Gastroesophageal sphincter (tissue), 4 donors: ENCODE data around the gene KIF26B. TPM values are rescaled to one million over a fixed set of nuclear protein-coding genes. Genes with fewer than 3 reads are reported as not detected.

ENCODE experiments used
- ATAC-seq: fragments of 150-250 bp; one replicate; pipeline ENCODE4 v1.9.1; 2016; ENCODE audit warnings: mild to moderate bottlenecking, moderate library complexity
- H3K27ac ChIP-seq, 4 donors: fragments of 200-600 bp; sonication (generic) in 3 of 4; 1 replicate in 3 of 4; 2 replicates in 1 of 4; pipeline ENCODE4 v1.5.1; 2016 to 2019
- H3K27me3 ChIP-seq: fragments of 200-600 bp; sonication (generic); one replicate; pipeline ENCODE4 v1.5.1; 2019
- H3K36me3 ChIP-seq, 2 donors: fragments of 200-600 bp; sonication (generic); one replicate each; pipeline ENCODE4 v1.5.1; 2019; ENCODE audit warnings: control low read depth in 1 of 2
- H3K4me1 ChIP-seq, 3 donors: fragments of 200-600 bp; sonication (generic); 1 replicate in 2 of 3; 2 replicates in 1 of 3; pipeline ENCODE4 v1.5.1; 2016 to 2019; ENCODE audit warnings: control low read depth in 2 of 3
- H3K4me3 ChIP-seq, 2 donors: fragments of 200-600 bp; sonication (generic); one replicate each; pipeline ENCODE4 v1.5.1; 2019; ENCODE audit warnings: mild to moderate bottlenecking in 1 of 2, moderate library complexity in 1 of 2
- H3K9me3 ChIP-seq, 3 donors: fragments of 200-600 bp; sonication (generic); one replicate each; pipeline ENCODE4 v1.5.1; 2017 to 2019; ENCODE audit warnings: control low read depth in 2 of 3
- CTCF ChIP-seq, 4 experiments: fragments of 200-600 bp in 2 of 4; fragments of 450-650 bp in 2 of 4; sonication (generic) in 1 of 4; IDR thresholded peaks; one replicate each; pipeline ENCODE4 v1.5.1; 2017 to 2019; ENCODE audit warnings: antibody characterized with exemption in 4 of 4, mild to moderate bottlenecking in 2 of 4, moderate library complexity in 2 of 4
- EP300 ChIP-seq: sonication (generic); formaldehyde crosslinking; IDR thresholded peaks from one replicate; pipeline ENCODE4 v1.6.1; 2017; ENCODE audit warnings: antibody characterized with exemption, mild to moderate bottlenecking
- POLR2A ChIP-seq, 2 donors: fragments of 450-650 bp; IDR thresholded peaks; one replicate each; pipeline ENCODE4 v1.6.1; 2017; ENCODE audit warnings: antibody characterized with exemption in 2 of 2, mild to moderate bottlenecking in 2 of 2, moderate library complexity in 1 of 2
- POLR2AphosphoS5 ChIP-seq: sonication (generic); formaldehyde crosslinking; IDR thresholded peaks from one replicate; pipeline ENCODE4 v1.6.1; 2017; ENCODE audit warnings: antibody characterized with exemption
- WGBS, 2 donors: methylation state at CpG; one replicate each; pipeline ENCODE4 v1.1.5; 2018; ENCODE audit warnings: low coverage in 1 of 2; 5-methylcytosine and 5-hydroxymethylcytosine counted together
- total RNA-seq, 4 donors: library from RNA; depleted of rRNA; stranded (reverse); fragments of >200 nt; gene quantifications; one replicate each; pipeline ENCODE4 v1.1.0, GENCODE V29; 2016

The KIF26B gene
- total RNA-seq, 4 donors from 2014 or later: 0.62 to 1.9 (median 0.97) TPM

DNA sequence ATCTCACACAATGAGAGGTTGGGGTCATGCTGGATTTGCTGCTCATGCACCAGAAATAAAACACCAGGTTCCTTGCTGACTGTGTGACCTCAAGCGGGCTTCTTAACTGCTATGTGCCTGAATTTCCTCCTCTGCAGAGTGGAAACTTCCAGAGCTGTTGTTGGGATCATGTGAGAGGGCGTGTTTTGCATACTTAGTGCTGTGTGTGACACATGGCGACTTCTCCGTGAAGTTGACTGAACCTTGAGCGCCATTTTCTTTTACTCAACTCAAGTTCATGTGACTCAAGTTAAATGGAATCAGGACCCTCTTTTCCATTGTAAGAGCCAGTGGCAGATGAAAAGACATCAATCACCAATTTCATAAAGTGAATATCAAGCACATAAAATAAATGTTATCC lies 224.0 kb downstream of the KIF26B start:
- Histone ChIP-seq H3K4me1 (no peaks in the 10 kb centered on the region), H3K27ac (no peak overlapping the region), H3K27me3 (no peaks in the 10 kb centered on the region), H3K36me3 (no peaks in the 10 kb centered on the region), H3K9me3 (no peaks in the 10 kb centered on the region), H3K4me3 (no peak overlapping the region)
- ATAC-seq: no peak
- no peak for TF ChIP-seq CTCF (IDR thresholded peaks at IDR 0.05)
- TF ChIP-seq POLR2AphosphoS5: no peak
- no peak for TF ChIP-seq POLR2A (IDR thresholded peaks at IDR 0.05)
- no peak for TF ChIP-seq EP300
- 86 to 100% methylated on average over 2 to 3 of the region's 5 CpGs for WGBS, 2 donors

DNA sequence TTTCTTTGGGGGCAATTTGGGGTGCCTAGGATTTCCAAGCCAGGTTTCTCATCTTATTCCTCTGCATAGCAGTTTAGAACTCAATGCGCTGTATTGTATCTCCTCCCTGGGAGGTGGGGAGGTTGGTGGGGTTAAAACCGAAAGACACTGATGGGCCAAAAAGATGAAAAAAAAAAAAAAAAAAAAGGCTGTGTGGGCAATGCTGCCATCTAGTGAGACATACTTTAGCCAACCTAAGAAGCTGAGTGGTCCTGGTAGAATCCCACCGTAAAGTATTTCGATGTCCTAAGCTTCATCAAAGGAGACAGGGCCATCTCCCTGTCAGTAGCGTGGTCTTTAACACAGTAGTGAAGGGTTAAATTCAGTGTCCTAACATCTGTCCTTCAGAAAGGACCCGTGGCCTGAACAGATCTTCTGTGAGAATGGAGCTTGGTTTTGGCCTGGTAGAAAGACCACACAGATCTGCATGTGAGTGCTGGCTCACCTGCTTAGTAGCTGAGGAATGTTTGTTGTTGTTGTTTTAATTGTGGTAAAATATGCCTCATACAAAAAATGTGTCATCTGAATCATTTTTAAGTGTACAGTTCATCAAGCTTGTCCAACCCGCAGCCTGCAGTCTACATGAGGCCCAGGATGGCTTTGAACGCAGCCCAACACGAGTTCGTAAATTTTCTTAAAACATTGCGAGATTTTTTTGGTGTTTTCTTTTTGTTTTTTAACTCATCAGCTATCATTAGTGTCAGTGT lies 226.2 kb downstream of the KIF26B start:
- H3K27me3 ChIP-seq: no peaks in the 10 kb centered on the region
- H3K36me3 ChIP-seq: no peaks in the 10 kb centered on the region
- no peaks in the 10 kb centered on the region for H3K9me3 ChIP-seq
- no peaks in the 10 kb centered on the region for H3K4me1 ChIP-seq
- H3K4me3 ChIP-seq: no peak overlapping the region
- TF ChIP-seq EP300: no peak
- TF ChIP-seq CTCF (IDR thresholded peaks at IDR 0.05): no peak
- TF ChIP-seq POLR2AphosphoS5: no peak
- no peak for TF ChIP-seq POLR2A (IDR thresholded peaks at IDR 0.05)
- ATAC-seq: no peak
- 84 to 92% methylated on average over 9 to 11 of the region's 11 CpGs for WGBS, 2 donors
- H3K27ac ChIP-seq: no peak overlapping the region

DNA sequence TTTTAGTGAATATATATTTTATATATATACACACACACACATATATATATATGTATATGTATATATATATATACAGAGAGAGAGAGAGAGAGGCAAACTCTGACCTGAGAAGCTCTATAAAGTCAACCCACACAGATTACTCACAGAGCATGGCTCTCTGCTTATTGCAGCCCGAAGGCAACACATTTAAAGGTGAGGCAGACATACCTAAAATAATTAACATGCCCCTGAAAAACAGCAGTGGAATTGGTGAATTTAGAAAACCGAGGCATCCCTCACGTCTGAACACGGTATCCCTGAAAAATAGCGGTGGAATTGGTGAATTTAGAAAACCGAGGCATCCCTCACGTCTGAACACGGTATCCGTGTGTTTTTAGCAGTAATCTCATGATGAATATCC lies 228.2 kb downstream of the KIF26B start:
- H3K9me3 ChIP-seq: no peaks in the 10 kb centered on the region
- H3K27ac ChIP-seq: no peak overlapping the region
- no peak for TF ChIP-seq CTCF (IDR thresholded peaks at IDR 0.05)
- TF ChIP-seq POLR2A (IDR thresholded peaks at IDR 0.05): no peak
- no peak for TF ChIP-seq EP300
- no peak for TF ChIP-seq POLR2AphosphoS5
- H3K36me3 ChIP-seq: no peaks in the 10 kb centered on the region
- H3K27me3 ChIP-seq: no peaks in the 10 kb centered on the region
- H3K4me3 ChIP-seq: no peak overlapping the region
- H3K4me1 ChIP-seq: no peaks in the 10 kb centered on the region
- ATAC-seq: no peak
- 21 to 51% methylated on average over 9 of the region's 9 CpGs for WGBS, 2 donors

DNA sequence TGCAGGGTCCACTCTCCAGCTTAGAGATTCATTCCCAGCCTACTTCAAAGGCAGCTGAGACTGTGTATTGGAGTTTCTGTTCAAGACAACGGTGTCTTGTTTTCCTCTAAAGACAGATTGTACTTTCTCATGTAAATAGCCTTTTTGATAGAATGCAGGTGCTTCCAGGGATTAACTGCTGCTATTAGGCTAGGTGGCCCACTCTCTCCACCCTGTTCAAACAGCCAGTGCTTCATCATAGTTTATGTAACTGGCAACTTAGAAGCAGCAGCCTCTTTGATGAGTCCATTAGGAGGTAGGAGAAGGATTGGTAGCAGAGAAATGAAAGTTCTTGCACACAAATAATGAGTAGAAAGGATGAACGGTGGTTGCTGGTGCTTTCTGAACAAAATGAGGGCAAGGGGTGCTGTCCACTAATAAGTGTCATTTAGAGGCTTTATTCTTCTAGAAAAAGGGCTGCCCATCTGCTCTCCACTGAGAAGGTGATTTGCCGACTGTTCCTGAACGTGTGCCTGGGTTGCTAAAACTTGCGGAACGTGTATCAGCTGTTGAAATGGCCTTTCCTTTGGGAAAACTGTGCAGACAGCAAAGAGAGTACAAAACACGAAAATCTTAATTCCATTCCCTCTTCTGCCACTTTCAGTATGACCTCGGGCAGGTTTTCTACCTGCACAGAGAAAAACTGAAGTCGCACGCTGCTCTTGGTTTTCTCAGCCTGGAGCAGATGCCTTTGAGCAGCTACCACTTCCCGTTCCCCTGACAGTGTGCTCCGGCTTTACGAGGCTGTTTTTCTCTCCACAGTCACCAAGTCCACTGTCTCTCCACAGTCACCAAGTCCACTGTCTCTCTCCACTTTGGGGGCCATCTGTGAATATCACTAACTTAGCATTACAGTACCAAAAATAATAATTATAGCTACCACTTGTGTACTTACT lies 228.9 kb downstream of the KIF26B start:
- no peak for ATAC-seq
- Histone ChIP-seq H3K9me3 (no peaks in the 10 kb centered on the region), H3K27me3 (no peaks in the 10 kb centered on the region), H3K4me3 (no peak overlapping the region), H3K4me1 (no peaks in the 10 kb centered on the region), H3K36me3 (no peaks in the 10 kb centered on the region), H3K27ac (no peak overlapping the region)
- WGBS, 2 donors: 59 to 80% methylated on average over 13 of the region's 13 CpGs
- no peak for TF ChIP-seq CTCF (IDR thresholded peaks at IDR 0.05)
- TF ChIP-seq POLR2AphosphoS5: peak; percentile 38
- TF ChIP-seq POLR2A (IDR thresholded peaks at IDR 0.05): no peak
- TF ChIP-seq EP300: no peak
